Measurements from ENCODE around the gene SPHK1. TPM values are rescaled to one million over a fixed set of nuclear protein-coding genes. Genes with fewer than 3 reads are reported as not detected.
A peak's percentile ranks its signal among the peaks of the same experiment; 100 is the strongest.

The SPHK1 gene
- total RNA-seq, 1 donor from 2014 or later: 13.9 TPM

DNA sequence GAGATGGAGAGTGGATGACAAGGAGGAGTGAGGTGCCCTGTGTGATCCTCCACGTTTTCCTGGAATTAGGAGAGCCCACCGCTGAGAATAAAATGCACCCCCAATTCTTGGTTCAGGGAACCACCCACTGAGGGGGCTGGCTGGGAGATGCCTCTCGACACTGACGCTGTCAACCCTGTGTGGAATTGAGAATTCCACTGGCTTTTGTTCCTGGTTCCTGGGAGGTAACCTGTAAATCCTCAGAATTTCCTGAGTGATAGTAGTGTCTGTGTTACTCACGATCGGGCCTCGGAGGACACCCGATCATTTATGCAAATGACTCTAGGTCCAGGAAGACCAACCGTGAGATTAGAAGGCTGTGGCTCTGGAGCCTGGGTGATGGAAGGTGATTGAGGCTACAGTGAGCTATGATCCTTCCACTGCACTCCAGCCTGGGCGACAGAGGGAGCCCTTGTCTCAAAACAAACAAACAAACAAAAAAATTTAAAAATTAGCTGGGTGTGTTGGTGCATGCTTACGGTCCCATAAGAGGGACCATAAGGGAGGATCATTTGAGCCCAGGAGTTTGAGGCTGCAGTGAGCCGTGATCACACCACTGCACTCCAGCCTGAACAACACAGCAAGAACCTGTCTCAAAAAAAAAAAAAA lies 19.0 kb upstream of the SPHK1 start:
- H3K36me3 Mint-ChIP-seq (ENCODE audit: insufficient read depth): peaks cover 4% of the 10 kb centered on the region
- H3K27me3 Mint-ChIP-seq: peaks cover 4% of the 10 kb centered on the region
- no peak overlapping the region for H3K4me3 Mint-ChIP-seq (ENCODE audit: low read depth)
- TF ChIP-seq, protein P1, sequence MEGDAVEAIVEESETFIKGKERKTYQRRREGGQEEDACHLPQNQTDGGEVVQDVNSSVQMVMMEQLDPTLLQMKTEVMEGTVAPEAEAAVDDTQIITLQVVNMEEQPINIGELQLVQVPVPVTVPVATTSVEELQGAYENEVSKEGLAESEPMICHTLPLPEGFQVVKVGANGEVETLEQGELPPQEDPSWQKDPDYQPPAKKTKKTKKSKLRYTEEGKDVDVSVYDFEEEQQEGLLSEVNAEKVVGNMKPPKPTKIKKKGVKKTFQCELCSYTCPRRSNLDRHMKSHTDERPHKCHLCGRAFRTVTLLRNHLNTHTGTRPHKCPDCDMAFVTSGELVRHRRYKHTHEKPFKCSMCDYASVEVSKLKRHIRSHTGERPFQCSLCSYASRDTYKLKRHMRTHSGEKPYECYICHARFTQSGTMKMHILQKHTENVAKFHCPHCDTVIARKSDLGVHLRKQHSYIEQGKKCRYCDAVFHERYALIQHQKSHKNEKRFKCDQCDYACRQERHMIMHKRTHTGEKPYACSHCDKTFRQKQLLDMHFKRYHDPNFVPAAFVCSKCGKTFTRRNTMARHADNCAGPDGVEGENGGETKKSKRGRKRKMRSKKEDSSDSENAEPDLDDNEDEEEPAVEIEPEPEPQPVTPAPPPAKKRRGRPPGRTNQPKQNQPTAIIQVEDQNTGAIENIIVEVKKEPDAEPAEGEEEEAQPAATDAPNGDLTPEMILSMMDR (IDR thresholded peaks at IDR 0.05; ENCODE audit: unreplicated experiment): peak; percentile 27
- H3K4me1 Mint-ChIP-seq (ENCODE audit: low read depth): peaks cover 5% of the 10 kb centered on the region
- no peak for DNase-seq (ENCODE audit: low spot score, unreplicated experiment)
- H3K27ac Mint-ChIP-seq: no peak overlapping the region
- H3K9me3 Mint-ChIP-seq (ENCODE audit: low read depth): peaks cover 3% of the 10 kb centered on the region

DNA sequence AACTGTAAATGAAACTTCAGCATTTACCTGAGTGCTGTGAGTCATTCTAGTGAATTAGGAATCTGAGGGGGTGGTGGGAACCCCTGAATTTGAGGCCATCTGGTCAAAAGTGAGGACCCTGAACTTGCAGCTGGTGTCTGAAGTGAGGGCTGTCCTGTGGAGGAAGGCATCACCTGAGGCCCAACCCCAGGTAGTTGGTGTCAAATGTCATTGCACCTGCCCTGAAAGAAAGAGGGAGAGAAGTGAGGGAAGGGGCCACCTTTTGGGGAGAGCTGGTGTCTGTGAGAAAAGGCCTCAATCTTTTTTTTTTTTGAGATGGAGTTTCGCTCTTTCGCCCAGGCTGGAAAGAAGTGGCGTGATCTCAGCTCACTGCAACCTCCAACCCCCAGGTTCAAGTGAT lies 18.2 kb upstream of the SPHK1 start:
- Mint-ChIP-seq H3K27me3 (peaks cover 4% of the 10 kb centered on the region), H3K4me3 (ENCODE audit: low read depth) (no peak overlapping the region), H3K36me3 (ENCODE audit: insufficient read depth) (peaks cover 4% of the 10 kb centered on the region), H3K4me1 (ENCODE audit: low read depth) (peaks cover 5% of the 10 kb centered on the region), H3K9me3 (ENCODE audit: low read depth) (peaks cover 3% of the 10 kb centered on the region), H3K27ac (no peak overlapping the region)
- TF ChIP-seq, protein P1 (IDR thresholded peaks at IDR 0.05; ENCODE audit: unreplicated experiment): no peak
- no peak for DNase-seq (ENCODE audit: low spot score, unreplicated experiment)

DNA sequence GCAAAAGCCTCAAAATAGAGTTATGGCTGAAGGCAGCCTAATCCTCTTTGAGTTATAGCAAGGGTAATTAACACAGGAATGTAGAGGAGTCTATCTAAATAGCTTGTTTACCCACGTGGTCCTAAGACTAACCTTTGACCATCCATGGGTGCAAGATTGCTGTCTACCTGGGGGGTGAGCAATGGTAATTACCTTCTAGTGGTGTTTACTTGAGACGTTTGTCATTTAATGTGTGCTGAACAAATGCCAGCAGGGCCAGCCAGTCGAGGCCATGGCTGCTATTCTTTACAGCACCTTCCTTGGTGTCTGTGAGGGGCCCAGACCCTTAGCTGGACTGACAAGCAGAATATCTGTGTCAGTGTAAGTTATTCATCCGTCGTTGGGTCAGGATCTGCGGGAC lies 16.8 kb upstream of the SPHK1 start:
- peaks cover 4% of the 10 kb centered on the region for H3K36me3 Mint-ChIP-seq (ENCODE audit: insufficient read depth)
- TF ChIP-seq, protein P1 (IDR thresholded peaks at IDR 0.05; ENCODE audit: unreplicated experiment): no peak
- no peak for DNase-seq (ENCODE audit: low spot score, unreplicated experiment)
- no peak overlapping the region for H3K27ac Mint-ChIP-seq
- H3K4me3 Mint-ChIP-seq (ENCODE audit: low read depth): no peak overlapping the region
- H3K9me3 Mint-ChIP-seq (ENCODE audit: low read depth): peaks cover 3% of the 10 kb centered on the region
- H3K27me3 Mint-ChIP-seq: no peaks in the 10 kb centered on the region
- peaks cover 5% of the 10 kb centered on the region for H3K4me1 Mint-ChIP-seq (ENCODE audit: low read depth)

DNA sequence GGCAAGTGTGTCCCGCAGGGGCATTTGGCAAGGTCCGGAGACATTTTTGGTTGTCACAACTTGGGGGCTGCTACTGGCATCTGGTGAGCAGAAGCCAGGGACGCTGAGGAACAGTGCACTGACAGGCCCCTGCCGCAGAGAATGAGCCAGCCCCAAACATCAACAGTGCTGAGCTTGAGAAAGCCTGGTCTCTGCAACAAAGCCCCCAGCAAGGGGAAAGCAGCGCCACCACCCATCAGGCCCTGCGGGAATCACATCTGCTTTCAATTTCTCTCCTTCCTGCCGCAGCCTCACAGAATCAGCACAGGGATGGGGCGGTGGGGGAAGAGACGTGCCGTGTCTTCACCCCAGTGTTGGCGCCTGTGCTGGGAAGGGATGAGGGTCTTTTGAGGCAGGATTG lies 15.9 kb upstream of the SPHK1 start:
- Mint-ChIP-seq H3K4me3 (ENCODE audit: low read depth) (no peak overlapping the region), H3K27ac (no peak overlapping the region), H3K36me3 (ENCODE audit: insufficient read depth) (peaks cover 4% of the 10 kb centered on the region), H3K4me1 (ENCODE audit: low read depth) (peaks cover 6% of the 10 kb centered on the region), H3K27me3 (no peaks in the 10 kb centered on the region), H3K9me3 (ENCODE audit: low read depth) (peaks cover 3% of the 10 kb centered on the region)
- DNase-seq (ENCODE audit: low spot score, unreplicated experiment): no peak
- TF ChIP-seq, protein P1 (IDR thresholded peaks at IDR 0.05; ENCODE audit: unreplicated experiment): no peak

DNA sequence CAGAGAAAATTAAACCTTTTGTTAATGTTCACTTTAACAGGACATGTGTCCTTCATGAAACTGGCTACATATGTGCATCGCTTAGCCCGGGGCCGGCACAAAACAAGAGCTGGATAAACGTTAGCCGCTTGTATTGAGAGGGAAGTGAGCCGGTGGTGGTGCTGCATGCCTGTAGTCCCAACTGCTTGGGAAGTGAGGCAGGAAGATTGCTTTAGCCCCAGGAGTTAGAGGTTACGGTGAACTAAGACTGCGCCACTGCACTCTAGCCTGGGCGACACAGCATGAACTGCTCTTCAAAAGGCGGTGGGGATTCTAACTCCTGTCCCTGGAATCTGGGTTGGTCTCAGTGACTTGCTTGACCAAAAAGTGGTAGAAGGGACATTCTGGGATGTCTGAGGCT lies 15.0 kb upstream of the SPHK1 start:
- Mint-ChIP-seq H3K27me3 (no peaks in the 10 kb centered on the region), H3K9me3 (ENCODE audit: low read depth) (peaks cover 3% of the 10 kb centered on the region), H3K4me1 (ENCODE audit: low read depth) (peaks cover 8% of the 10 kb centered on the region), H3K4me3 (ENCODE audit: low read depth) (no peak overlapping the region), H3K27ac (peak overlapping the region; percentile 10), H3K36me3 (ENCODE audit: insufficient read depth) (peaks cover 4% of the 10 kb centered on the region)
- DNase-seq (ENCODE audit: low spot score, unreplicated experiment): no peak
- TF ChIP-seq, protein P1 (IDR thresholded peaks at IDR 0.05; ENCODE audit: unreplicated experiment): no peak

All from progenitor cell of endocrine pancreas (in vitro differentiated cells).